Fibroblast of mammary gland (primary cell): ENCODE results near the gene ACAA2.

Experiments
- DNase-seq: peaks from one replicate; pipeline ENCODE4 v3.0.0-alpha.2; 2010; ENCODE audit warnings: low read depth
- H3K4me3 ChIP-seq: 2 replicates; pipeline ENCODE4 v1.5.1; 2011; ENCODE audit warnings: low read depth, mild to moderate bottlenecking, low read length, moderate library complexity; ENCODE audit not compliant: control insufficient read depth
- CTCF ChIP-seq: conservative IDR thresholded peaks from 2 replicates; pipeline ENCODE4 v1.5.1; 2011; ENCODE audit warnings: low read depth, low read length, inconsistent platforms; ENCODE audit not compliant: control insufficient read depth, insufficient read depth

The ACAA2 gene

GRCh38 chr18:49766646-49767045 lies 46.7 kb downstream of the ACAA2 start:
- TF ChIP-seq CTCF: no peak
- H3K4me3 ChIP-seq: no peak overlapping the region
- no peak for DNase-seq

- TF ChIP-seq CTCF: no peak
- no peak overlapping the region for H3K4me3 ChIP-seq
- peak; percentile 7 for DNase-seq
Observed at GRCh38 chr18:49764032-49764431, 49.3 kb downstream of the ACAA2 start.

DNA sequence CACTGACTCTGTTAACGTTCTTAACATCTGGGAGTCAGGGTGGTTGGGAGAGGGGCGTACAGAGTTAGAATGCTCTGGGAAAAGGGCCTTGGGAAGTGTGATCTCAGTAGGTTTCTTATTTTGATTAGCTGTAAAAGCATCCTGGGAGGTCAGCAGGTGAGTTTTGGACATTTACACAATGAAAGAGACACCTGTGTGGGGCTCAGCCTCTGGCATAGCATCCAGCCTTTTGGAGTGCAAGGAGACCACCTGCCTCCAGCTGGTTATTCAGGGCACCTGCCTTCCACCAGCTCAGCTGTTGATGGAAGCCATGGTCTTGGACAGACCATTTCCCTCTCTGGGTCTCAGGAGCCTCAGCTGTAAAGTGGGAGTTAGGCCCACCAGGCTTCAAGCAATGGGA lies 49.7 kb downstream of the ACAA2 start:
- no peak overlapping the region for H3K4me3 ChIP-seq
- DNase-seq: no peak
- TF ChIP-seq CTCF: no peak

- no peak for TF ChIP-seq CTCF
- no peak for DNase-seq
- no peak overlapping the region for H3K4me3 ChIP-seq
Observed at GRCh38 chr18:49762191-49763077, 50.9 kb downstream of the ACAA2 start.

- no peak for TF ChIP-seq CTCF
- DNase-seq: no peak
- H3K4me3 ChIP-seq: no peak overlapping the region
Observed at GRCh38 chr18:49761771-49762170, 51.6 kb downstream of the ACAA2 start.

DNA sequence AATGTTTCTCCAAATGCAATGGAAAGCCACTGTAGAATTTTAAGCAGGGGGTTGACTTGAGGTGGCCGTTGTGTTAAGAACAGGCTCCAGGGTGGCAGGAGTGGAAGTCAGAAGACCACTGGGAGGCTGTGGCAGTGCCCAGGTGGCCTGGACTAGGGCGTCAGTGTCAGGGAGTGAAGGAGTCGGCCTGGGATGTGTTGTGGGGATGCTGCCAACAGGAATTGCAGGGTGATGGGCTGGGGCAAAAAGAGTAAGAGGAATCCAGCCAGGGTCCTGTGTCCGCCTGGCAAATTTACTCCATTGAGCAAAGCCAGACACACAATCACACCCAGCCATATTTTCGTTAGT lies 55.1 kb downstream of the ACAA2 start:
- no peak for TF ChIP-seq CTCF
- no peak for DNase-seq
- no peak overlapping the region for H3K4me3 ChIP-seq

- no peak overlapping the region for H3K4me3 ChIP-seq
- DNase-seq: no peak
- no peak for TF ChIP-seq CTCF
Observed at GRCh38 chr18:49757513-49758262, 55.6 kb downstream of the ACAA2 start.
